Measurements from ENCODE around the gene MRPL17.

MRPL17 gene

GRCh38 chr11:6656936-6657335 is 26.2 kb downstream of the MRPL17 start:
- no peak overlapping the region for H3K9ac ChIP-seq (ENCODE audit: low read length)
- no peaks in the 10 kb centered on the region for H3K36me3 ChIP-seq (ENCODE audit: control insufficient read depth, insufficient read depth, low read length)
- no peak overlapping the region for H3K27ac ChIP-seq (ENCODE audit: low read depth, low read length)
- H3K27me3 ChIP-seq (ENCODE audit: control insufficient read depth, insufficient read depth, low read length), result peaks cover 4% of the 10 kb centered on the region
- peak overlapping the region; percentile 73 for H3K4me3 ChIP-seq (ENCODE audit: low read length)
- peaks cover 9% of the 10 kb centered on the region for H3K4me1 ChIP-seq (ENCODE audit: control insufficient read depth, insufficient read depth, low read length)

GRCh38 chr11:6656584-6656915 is 26.6 kb downstream of the MRPL17 start:
- peaks cover 9% of the 10 kb centered on the region for H3K4me1 ChIP-seq (ENCODE audit: control insufficient read depth, insufficient read depth, low read length)
- peak overlapping the region; percentile 73 for H3K4me3 ChIP-seq (ENCODE audit: low read length)
- no peaks in the 10 kb centered on the region for H3K36me3 ChIP-seq (ENCODE audit: control insufficient read depth, insufficient read depth, low read length)
- H3K27ac ChIP-seq (ENCODE audit: low read depth, low read length), result peak overlapping the region; percentile 85
- H3K27me3 ChIP-seq (ENCODE audit: control insufficient read depth, insufficient read depth, low read length), result peaks cover 4% of the 10 kb centered on the region
- H3K9ac ChIP-seq (ENCODE audit: low read length), result no peak overlapping the region

- Histone ChIP-seq H3K4me3 (ENCODE audit: low read length) (peak within 1 kb of the TSS; percentile 73), H3K27ac (ENCODE audit: low read depth, low read length) (peak within 1 kb of the TSS; percentile 85), H3K4me1 (ENCODE audit: control insufficient read depth, insufficient read depth, low read length) (peaks cover 9% of the 10 kb centered on the region), H3K27me3 (ENCODE audit: control insufficient read depth, insufficient read depth, low read length) (peaks cover 4% of the 10 kb centered on the region), H3K36me3 (ENCODE audit: control insufficient read depth, insufficient read depth, low read length) (no peaks in the 10 kb centered on the region), H3K9ac (ENCODE audit: low read length) (peak within 1 kb of the TSS; percentile 80)
Observed at GRCh38 chr11:6655790-6656583, 27.2 kb downstream of the MRPL17 start, which contains the start of gene DCHS1. Gene DCHS1, minus strand, starts transcription at chr11:6655809. Its CDS starts 14,196 bp downstream, at chr11:6641613.

- H3K36me3 ChIP-seq (ENCODE audit: control insufficient read depth, insufficient read depth, low read length), result no peaks in the 10 kb centered on the region
- H3K9ac ChIP-seq (ENCODE audit: low read length), result peak overlapping the region; percentile 80
- peak overlapping the region; percentile 78 for H3K27ac ChIP-seq (ENCODE audit: low read depth, low read length)
- peaks cover 9% of the 10 kb centered on the region for H3K4me1 ChIP-seq (ENCODE audit: control insufficient read depth, insufficient read depth, low read length)
- H3K4me3 ChIP-seq (ENCODE audit: low read length), result peak overlapping the region; percentile 69
- peaks cover 4% of the 10 kb centered on the region for H3K27me3 ChIP-seq (ENCODE audit: control insufficient read depth, insufficient read depth, low read length)
Observed at GRCh38 chr11:6655020-6655789, 27.9 kb downstream of the MRPL17 start.

- H3K27ac ChIP-seq (ENCODE audit: low read depth, low read length), result peak overlapping the region; percentile 78
- H3K4me3 ChIP-seq (ENCODE audit: low read length), result peak overlapping the region; percentile 69
- no peak overlapping the region for H3K9ac ChIP-seq (ENCODE audit: low read length)
- H3K4me1 ChIP-seq (ENCODE audit: control insufficient read depth, insufficient read depth, low read length), result peaks cover 9% of the 10 kb centered on the region
- no peaks in the 10 kb centered on the region for H3K36me3 ChIP-seq (ENCODE audit: control insufficient read depth, insufficient read depth, low read length)
- H3K27me3 ChIP-seq (ENCODE audit: control insufficient read depth, insufficient read depth, low read length), result peaks cover 4% of the 10 kb centered on the region
Observed at GRCh38 chr11:6654281-6655019, 28.7 kb downstream of the MRPL17 start.

GRCh38 chr11:6653656-6654055 is 29.5 kb downstream of the MRPL17 start:
- H3K4me3 ChIP-seq (ENCODE audit: low read length), result no peak overlapping the region

GRCh38 chr11:6653097-6653496 is 30.0 kb downstream of the MRPL17 start:
- H3K4me3 ChIP-seq (ENCODE audit: low read length), result no peak overlapping the region
- no peak overlapping the region for H3K27ac ChIP-seq (ENCODE audit: low read depth, low read length)
- H3K9ac ChIP-seq (ENCODE audit: low read length), result no peak overlapping the region
- H3K4me1 ChIP-seq (ENCODE audit: control insufficient read depth, insufficient read depth, low read length), result peaks cover 9% of the 10 kb centered on the region
- peaks cover 4% of the 10 kb centered on the region for H3K27me3 ChIP-seq (ENCODE audit: control insufficient read depth, insufficient read depth, low read length)
- no peaks in the 10 kb centered on the region for H3K36me3 ChIP-seq (ENCODE audit: control insufficient read depth, insufficient read depth, low read length)

More at GRCh38 chr11:6653656-6654055, 29.5 kb downstream of the MRPL17 start:
- Histone ChIP-seq H3K4me1 (ENCODE audit: control insufficient read depth, insufficient read depth, low read length) (peaks cover 9% of the 10 kb centered on the region), H3K27ac (ENCODE audit: low read depth, low read length) (no peak overlapping the region), H3K36me3 (ENCODE audit: control insufficient read depth, insufficient read depth, low read length) (no peaks in the 10 kb centered on the region), H3K27me3 (ENCODE audit: control insufficient read depth, insufficient read depth, low read length) (peaks cover 4% of the 10 kb centered on the region), H3K9ac (ENCODE audit: low read length) (no peak overlapping the region)

- Histone ChIP-seq H3K27me3 (ENCODE audit: control insufficient read depth, insufficient read depth, low read length) (peaks cover 2% of the 10 kb centered on the region), H3K9ac (ENCODE audit: low read length) (no peak overlapping the region), H3K4me1 (ENCODE audit: control insufficient read depth, insufficient read depth, low read length) (peaks cover 10% of the 10 kb centered on the region), H3K36me3 (ENCODE audit: control insufficient read depth, insufficient read depth, low read length) (no peaks in the 10 kb centered on the region), H3K27ac (ENCODE audit: low read depth, low read length) (no peak overlapping the region), H3K4me3 (ENCODE audit: low read length) (no peak overlapping the region)
Observed at GRCh38 chr11:6652182-6652581, 31.0 kb downstream of the MRPL17 start.

GRCh38 chr11:6650980-6651379 is 32.2 kb downstream of the MRPL17 start:
- no peak overlapping the region for H3K4me3 ChIP-seq (ENCODE audit: low read length)
- H3K27me3 ChIP-seq (ENCODE audit: control insufficient read depth, insufficient read depth, low read length), result no peaks in the 10 kb centered on the region
- H3K4me1 ChIP-seq (ENCODE audit: control insufficient read depth, insufficient read depth, low read length), result peaks cover 12% of the 10 kb centered on the region
- no peaks in the 10 kb centered on the region for H3K36me3 ChIP-seq (ENCODE audit: control insufficient read depth, insufficient read depth, low read length)
- H3K9ac ChIP-seq (ENCODE audit: low read length), result no peak overlapping the region
- H3K27ac ChIP-seq (ENCODE audit: low read depth, low read length), result no peak overlapping the region

GRCh38 chr11:6650104-6650503 is 33.0 kb downstream of the MRPL17 start:
- Histone ChIP-seq H3K36me3 (ENCODE audit: control insufficient read depth, insufficient read depth, low read length) (no peaks in the 10 kb centered on the region), H3K4me3 (ENCODE audit: low read length) (no peak overlapping the region), H3K9ac (ENCODE audit: low read length) (no peak overlapping the region), H3K4me1 (ENCODE audit: control insufficient read depth, insufficient read depth, low read length) (peaks cover 12% of the 10 kb centered on the region), H3K27me3 (ENCODE audit: control insufficient read depth, insufficient read depth, low read length) (no peaks in the 10 kb centered on the region), H3K27ac (ENCODE audit: low read depth, low read length) (no peak overlapping the region)

GRCh38 chr11:6648501-6648900 is 34.6 kb downstream of the MRPL17 start:
- Histone ChIP-seq H3K36me3 (ENCODE audit: control insufficient read depth, insufficient read depth, low read length) (no peaks in the 10 kb centered on the region), H3K27me3 (ENCODE audit: control insufficient read depth, insufficient read depth, low read length) (no peaks in the 10 kb centered on the region), H3K27ac (ENCODE audit: low read depth, low read length) (no peak overlapping the region), H3K9ac (ENCODE audit: low read length) (no peak overlapping the region), H3K4me3 (ENCODE audit: low read length) (no peak overlapping the region), H3K4me1 (ENCODE audit: control insufficient read depth, insufficient read depth, low read length) (peaks cover 3% of the 10 kb centered on the region)

- Histone ChIP-seq H3K4me1 (ENCODE audit: control insufficient read depth, insufficient read depth, low read length) (peaks cover 3% of the 10 kb centered on the region), H3K36me3 (ENCODE audit: control insufficient read depth, insufficient read depth, low read length) (no peaks in the 10 kb centered on the region), H3K9ac (ENCODE audit: low read length) (no peak overlapping the region), H3K4me3 (ENCODE audit: low read length) (no peak overlapping the region), H3K27me3 (ENCODE audit: control insufficient read depth, insufficient read depth, low read length) (no peaks in the 10 kb centered on the region), H3K27ac (ENCODE audit: low read depth, low read length) (peak overlapping the region; percentile 65)
Observed at GRCh38 chr11:6647836-6648235, 35.3 kb downstream of the MRPL17 start.

Measured in rectal smooth muscle tissue (tissue), 1 donor.